GM18499 (cell line): ENCODE data around the gene FAM3B.

Experiments used
- ATAC-seq: cut with Tn5 transposase; IDR thresholded peaks from one replicate; pipeline ENCODE4 v1.9.1; 2021; ENCODE audit warnings: moderate number of reproducible peaks; ENCODE audit not compliant: insufficient read depth, unreplicated experiment

The FAM3B gene

DNA sequence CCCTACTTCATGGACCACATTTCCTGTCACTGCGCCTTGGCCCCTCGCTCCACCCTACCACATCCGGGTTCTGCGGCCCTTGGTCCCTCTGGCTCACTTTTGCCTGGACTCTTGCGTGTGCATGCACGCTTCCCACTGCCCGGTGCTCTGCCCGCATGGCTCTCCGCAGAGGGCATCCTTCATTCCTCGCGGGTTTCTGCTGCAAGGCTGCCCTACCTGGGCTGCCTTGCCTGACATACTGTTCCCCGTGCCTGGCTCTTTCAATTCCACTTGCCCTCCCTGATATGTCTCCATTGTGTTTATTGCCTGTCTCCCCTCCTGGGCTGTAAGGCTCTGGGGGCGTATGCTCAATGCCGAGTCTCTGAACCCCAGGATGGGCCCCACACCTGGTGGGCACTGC, 71.7 kb downstream of the FAM3B start:
- no peak for ATAC-seq

DNA sequence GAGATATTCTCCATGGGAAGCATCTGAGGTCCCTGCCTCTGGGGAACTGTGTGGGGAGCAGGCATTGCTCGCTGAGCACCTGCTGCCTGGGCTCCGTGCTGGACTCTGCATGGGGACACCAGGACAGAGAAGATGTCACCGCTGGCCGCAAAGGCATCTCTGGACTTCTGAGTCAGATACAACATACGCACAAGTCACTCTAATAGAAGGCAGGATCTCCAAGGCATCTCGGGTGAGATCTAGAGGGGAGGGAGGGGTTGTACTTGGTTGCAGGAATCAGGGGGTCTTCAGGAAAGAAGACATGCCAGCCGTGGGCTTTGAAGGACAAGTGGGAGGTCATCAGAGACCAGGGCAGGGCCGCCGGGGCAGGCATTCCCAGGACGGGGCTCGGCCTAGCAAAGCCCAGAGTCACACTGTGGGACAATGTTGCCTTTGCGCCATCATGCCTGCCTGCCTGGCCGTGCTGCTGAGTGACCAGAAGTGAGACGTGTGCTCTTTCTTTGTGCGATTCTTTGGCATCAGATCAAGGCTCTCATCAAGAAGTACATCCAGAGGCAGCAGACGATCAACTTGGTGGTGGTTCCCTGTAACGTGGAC, 73.5 kb downstream of the FAM3B start:
- no peak for ATAC-seq

DNA sequence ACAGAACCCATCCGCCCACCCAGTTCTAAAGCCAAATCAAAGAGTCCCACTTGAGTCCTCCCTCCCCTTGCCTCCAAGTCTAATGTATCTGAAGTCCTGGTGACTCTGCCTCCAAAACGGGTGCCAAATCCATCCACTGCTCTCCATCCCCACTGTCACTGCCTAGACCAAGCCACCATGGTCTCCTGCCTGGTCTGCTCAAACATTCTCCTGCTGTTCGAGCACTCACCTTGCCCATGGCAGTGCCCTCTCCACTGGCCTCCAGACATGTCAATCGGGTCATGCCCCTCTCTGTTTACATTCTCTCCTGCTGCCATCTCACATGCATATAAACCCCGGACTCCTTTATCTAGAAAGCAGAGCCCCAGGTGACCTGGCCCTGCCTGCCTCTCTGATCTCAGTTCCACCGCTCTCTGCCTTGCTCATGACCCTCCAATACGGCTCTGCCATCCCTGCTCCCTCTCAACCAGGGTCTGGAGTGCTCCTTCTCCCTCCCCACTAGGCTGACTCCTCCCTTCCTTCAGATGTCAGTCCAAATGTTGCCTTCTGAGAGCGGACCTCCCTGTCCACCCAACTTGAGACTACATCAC, 77.4 kb downstream of the FAM3B start:
- ATAC-seq = no peak

DNA sequence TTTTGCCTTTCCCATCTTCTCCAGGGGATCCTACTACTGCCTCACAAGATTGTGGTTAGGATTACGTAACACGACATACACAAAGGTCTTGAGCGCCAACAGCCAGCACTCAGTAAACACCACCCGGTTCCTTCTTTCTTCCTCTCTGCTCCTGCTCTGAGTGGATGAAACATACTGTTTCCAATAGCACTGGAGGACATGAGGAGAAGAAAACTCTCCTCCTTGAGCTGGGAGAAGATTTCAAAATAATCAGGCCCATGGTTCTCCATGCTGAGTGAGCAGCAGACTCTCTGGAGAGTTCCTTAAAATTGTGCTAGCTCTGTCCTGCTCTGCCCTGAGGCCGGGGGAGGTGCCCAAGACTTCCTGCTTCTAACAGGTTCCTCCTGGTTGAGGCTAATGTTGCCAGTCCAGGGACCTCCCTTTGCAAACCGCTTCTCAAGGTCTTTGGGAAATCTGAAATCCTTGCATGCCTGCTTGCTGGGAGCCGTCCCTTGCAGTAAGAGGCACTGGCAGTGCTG, 80.0 kb downstream of the FAM3B start:
- no peak for ATAC-seq

DNA sequence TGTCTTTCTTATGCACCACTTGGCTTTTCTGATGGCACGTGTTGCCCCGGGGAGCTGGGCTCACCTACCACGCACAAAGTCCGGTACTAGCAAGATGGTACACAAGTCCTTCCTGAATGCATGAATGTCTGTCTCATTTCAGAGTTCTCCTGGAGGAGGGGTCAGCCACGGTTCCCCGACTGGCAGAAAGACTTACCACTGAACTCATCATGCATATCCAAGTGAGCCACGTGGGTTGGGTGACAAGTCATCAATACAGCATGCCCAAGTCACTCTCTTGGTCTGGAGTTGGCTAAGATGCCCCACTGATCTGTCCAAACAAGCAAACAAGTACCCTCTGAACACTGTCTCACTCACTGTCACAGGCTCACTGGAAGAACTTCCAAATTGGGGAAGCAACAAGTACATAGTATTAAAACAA, 80.9 kb downstream of the FAM3B start:
- ATAC-seq = no peak

DNA sequence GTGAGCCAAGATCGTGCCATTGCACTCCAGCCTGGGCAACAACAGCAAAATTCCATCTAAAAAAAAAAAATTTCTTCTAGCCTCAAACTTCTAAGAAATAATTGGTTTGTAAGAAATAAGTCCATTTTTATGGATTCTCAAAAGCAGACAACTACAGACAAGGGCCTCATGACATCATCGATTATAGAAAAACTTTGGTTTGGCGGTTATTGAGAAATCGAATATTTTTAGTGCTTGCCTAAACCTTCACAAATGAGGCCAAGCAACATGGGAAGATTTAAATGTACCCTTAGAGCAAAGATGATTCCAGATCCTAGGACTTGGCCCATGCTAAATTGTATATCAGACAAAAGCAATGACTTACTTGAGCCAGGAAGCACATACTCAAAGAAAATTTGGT, 81.7 kb downstream of the FAM3B start:
- no peak for ATAC-seq

DNA sequence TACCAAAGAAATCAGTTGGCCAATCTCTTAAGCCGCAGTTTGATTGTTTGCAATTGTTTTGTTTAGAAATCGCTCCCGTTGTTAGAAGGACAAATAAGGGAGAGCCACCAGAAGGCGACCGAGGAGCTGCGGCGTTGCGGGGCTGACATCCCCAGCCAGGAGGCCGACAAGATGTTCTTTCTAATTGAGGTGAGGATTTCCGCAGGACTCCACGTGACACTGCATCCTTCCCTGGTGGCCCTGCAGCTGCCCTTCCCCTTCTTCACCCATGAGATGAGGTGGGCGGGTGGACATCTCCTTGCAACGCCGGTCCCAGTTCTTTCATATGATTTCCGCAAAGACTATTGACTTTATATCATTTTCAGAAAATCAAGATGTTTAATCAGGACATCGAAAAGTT, 82.2 kb downstream of the FAM3B start:
- no peak for ATAC-seq

DNA sequence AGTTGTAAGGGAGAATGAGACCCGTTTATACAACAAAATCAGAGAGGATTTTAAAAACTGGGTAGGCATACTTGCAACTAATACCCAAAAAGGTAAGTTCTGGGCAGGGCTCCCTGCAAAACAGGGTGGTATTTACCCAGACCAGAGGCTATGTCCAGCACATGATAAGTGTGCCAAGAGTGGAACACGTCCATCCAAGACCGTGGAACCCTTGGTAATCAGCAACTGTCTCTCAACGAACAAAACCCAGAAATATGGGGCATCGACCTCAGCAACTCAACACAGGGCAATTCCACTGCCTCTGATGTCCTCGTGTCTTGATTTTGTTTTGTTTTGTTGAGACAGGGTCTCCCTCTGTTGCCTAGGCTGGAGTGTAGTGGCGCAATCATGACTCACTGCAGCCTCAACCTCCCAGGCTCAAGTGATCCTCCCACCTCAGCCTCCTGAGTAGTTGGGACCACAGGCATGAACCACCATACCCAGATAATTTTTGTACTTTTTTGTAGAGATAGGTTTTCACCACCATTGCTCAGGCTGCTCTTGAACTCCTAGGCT, 82.7 kb downstream of the FAM3B start:
- no peak for ATAC-seq

DNA sequence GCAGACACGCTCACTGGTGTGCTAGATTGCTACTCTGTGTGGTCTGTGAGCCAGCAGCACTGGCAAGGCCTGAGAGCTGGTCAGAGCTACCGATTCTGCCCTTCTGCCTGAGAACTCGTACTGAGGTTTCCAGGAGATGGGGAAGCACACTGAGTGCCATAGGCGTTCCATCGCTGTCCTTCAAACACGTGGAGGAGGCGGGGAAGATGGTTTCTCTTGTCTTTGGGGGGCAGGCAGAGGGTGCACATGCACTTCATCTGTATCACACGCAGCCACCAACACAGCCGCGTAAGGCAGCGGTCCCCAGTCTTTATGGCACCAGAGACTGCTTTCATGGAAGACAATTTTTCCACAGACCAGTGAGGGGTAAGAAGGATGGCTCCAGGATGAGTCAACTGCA, 85.6 kb downstream of the FAM3B start:
- no peak for ATAC-seq

DNA sequence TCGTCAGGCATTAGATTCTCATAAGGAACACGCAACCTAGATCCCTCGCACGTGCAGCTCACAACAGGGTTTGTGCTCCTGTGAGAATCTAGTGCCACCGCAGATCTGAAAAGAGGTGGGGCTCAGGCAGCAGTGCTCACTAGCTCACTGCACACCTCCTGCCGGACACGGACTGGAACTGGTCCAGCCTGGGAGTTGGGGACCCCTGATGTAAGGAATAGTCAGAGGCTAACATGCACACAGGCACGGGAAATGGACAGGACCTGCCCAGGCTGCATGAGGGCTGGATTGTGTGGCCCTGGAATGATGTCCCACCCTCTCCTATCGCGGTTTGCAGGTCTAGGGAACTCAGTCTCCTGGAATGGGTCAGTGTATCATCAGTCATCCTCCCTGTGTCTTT, 86.2 kb downstream of the FAM3B start:
- no peak for ATAC-seq

DNA sequence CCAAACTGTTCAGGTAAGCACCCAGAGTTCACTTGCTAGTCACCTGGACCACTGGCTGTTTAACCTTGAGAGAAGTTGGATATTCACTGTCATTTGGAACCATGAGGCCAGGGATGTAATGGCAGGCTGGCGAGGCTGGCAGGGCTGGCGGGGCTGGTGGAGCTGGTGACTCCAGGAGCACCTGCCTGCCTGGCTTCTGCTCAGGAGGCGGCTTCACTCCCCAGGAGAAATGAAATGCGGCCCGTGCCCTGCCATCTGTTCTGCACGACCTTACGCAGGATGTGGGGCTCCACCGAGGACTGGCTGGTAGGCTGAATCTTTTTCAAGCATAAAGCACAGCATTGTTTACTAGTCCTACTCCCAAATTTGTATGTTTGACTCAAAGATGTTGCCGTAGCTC, 86.7 kb downstream of the FAM3B start:
- ATAC-seq = no peak

DNA sequence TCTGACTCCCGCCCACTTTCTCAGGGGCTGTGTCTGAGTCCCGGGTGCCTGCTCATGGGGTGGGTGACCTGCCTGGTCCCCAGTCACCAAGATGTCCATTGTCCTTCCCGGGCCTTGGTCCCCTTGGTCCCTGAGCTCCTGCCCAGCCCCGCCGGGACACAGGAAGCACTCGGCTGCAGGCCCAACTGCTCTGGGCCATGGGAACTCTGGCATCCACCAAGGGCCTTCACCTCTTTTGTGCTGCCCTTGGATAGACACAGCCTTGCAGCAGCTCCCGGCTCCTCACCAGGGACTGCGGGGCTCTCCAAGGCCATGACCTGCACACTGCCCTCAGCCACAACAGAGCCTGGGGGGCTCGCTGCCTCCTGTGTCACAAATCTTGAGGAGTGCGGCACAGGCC, 87.4 kb downstream of the FAM3B start:
- no peak for ATAC-seq

DNA sequence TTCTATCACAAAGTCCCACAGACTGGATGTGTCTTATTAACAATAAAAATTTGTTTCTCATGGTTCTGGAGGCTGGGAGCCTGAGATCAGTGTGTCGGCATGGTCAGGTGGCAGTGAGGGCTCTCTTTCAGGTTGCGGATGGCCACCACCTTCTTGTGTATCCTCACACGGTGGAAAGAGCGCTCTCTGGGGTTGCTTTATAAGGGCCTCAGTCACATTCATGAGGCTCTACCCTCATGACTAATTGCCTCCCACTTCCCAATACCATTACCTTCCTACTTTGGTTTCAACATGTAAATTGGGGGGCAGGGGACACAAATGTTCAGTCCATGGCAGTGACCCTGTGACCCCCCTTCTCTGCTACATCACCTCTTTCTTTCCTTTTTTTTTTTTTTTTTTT, 88.7 kb downstream of the FAM3B start:
- ATAC-seq = no peak

DNA sequence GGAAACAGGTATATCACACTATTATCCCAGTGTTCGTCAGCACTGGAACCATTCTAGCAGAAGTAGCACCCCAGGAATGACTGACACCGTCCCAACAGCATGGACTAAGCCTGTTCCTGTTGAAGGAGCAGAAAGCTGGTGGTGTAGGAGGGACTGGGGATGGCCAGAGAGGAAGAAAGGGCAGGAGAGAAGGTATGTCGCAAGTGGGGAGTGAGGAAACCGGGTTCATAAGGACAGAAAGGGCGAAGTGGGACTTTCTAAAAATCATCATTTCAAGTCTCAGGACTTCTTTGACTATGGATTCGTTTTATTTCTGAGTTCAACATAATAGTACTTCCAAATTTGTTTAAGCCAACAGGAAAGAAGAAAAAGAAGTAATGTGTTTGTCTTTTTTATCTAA, 89.7 kb downstream of the FAM3B start:
- ATAC-seq = no peak
